Measurements from ENCODE around the gene CHURC1. TPM values are rescaled to one million over a fixed set of nuclear protein-coding genes. Genes with fewer than 3 reads are reported as not detected.
A peak's percentile ranks its signal among the peaks of the same experiment; 100 is the strongest.

CHURC1 gene
- total RNA-seq, 4 donors from 2014 or later = 50.9 to 93.8 (median 87.7) TPM

GRCh38 chr14:64970776-64971477, 56.7 kb downstream of the CHURC1 start:
- Histone ChIP-seq H3K4me1 (peaks cover 36% of the 10 kb centered on the region), H3K9me3 (no peaks in the 10 kb centered on the region), H3K4me3 (peak overlapping the region; percentile 81), H3K36me3 (no peaks in the 10 kb centered on the region), H3K27me3 (no peaks in the 10 kb centered on the region), H3K27ac (no peak overlapping the region)
- WGBS = 72% methylated on average over 8 of the region's 8 CpGs
- DNase-seq (ENCODE audit: low spot score in 2 of 2) = no peak
- TF ChIP-seq, protein P1, sequence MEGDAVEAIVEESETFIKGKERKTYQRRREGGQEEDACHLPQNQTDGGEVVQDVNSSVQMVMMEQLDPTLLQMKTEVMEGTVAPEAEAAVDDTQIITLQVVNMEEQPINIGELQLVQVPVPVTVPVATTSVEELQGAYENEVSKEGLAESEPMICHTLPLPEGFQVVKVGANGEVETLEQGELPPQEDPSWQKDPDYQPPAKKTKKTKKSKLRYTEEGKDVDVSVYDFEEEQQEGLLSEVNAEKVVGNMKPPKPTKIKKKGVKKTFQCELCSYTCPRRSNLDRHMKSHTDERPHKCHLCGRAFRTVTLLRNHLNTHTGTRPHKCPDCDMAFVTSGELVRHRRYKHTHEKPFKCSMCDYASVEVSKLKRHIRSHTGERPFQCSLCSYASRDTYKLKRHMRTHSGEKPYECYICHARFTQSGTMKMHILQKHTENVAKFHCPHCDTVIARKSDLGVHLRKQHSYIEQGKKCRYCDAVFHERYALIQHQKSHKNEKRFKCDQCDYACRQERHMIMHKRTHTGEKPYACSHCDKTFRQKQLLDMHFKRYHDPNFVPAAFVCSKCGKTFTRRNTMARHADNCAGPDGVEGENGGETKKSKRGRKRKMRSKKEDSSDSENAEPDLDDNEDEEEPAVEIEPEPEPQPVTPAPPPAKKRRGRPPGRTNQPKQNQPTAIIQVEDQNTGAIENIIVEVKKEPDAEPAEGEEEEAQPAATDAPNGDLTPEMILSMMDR (IDR thresholded peaks at IDR 0.05) = no peak
- TF ChIP-seq EP300 (IDR thresholded peaks at IDR 0.05) (no peak), POLR2A (IDR thresholded peaks at IDR 0.05) (no peak), POLR2AphosphoS5 (IDR thresholded peaks at IDR 0.05) (no peak)

- TF ChIP-seq EP300 (IDR thresholded peaks at IDR 0.05) (no peak), POLR2AphosphoS5 (IDR thresholded peaks at IDR 0.05) (no peak), POLR2A (IDR thresholded peaks at IDR 0.05) (no peak)
- TF ChIP-seq, protein P1 (IDR thresholded peaks at IDR 0.05) = no peak
- H3K4me3 ChIP-seq = peak overlapping the region; percentile 81
- WGBS = 15% methylated on average over 9 of the region's 31 CpGs
- H3K4me1 ChIP-seq = peaks cover 31% of the 10 kb centered on the region
- no peak for DNase-seq (ENCODE audit: low spot score in 2 of 2)
- H3K27ac ChIP-seq = no peak overlapping the region
- no peaks in the 10 kb centered on the region for H3K9me3 ChIP-seq
- H3K27me3 ChIP-seq = no peaks in the 10 kb centered on the region
- no peaks in the 10 kb centered on the region for H3K36me3 ChIP-seq
These were observed 57.3 kb downstream of the CHURC1 start for GRCh38 chr14:64971491-64971942.

- no peak within 1 kb of the TSS for H3K27ac ChIP-seq
- no peaks in the 10 kb centered on the region for H3K9me3 ChIP-seq
- H3K36me3 ChIP-seq = no peaks in the 10 kb centered on the region
- no peaks in the 10 kb centered on the region for H3K27me3 ChIP-seq
- peaks cover 25% of the 10 kb centered on the region for H3K4me1 ChIP-seq
- peak within 1 kb of the TSS; percentile 81 for H3K4me3 ChIP-seq
- WGBS = 2% methylated on average over 23 of the region's 96 CpGs
- TF ChIP-seq POLR2AphosphoS5 (IDR thresholded peaks at IDR 0.05) = no peak
- no peak for TF ChIP-seq POLR2A (IDR thresholded peaks at IDR 0.05)
- TF ChIP-seq, protein P1 (IDR thresholded peaks at IDR 0.05) = no peak
- TF ChIP-seq EP300 (IDR thresholded peaks at IDR 0.05) = no peak
- DNase-seq (ENCODE audit: low spot score in 2 of 2) = no peak
These were observed 57.9 kb downstream of the CHURC1 start, which contains the start of gene RAB15 for GRCh38 chr14:64971943-64972791. TSS of gene RAB15 (minus strand) at chr14:64972336. CDS start at chr14:64972076, 260 bp downstream.

- Histone ChIP-seq H3K4me3 (peak overlapping the region; percentile 81), H3K4me1 (peaks cover 21% of the 10 kb centered on the region), H3K9me3 (no peaks in the 10 kb centered on the region), H3K27me3 (no peaks in the 10 kb centered on the region), H3K27ac (no peak overlapping the region), H3K36me3 (no peaks in the 10 kb centered on the region)
- DNase-seq (ENCODE audit: low spot score in 2 of 2) = peak in 1 of 2 donors; percentile 41
- TF ChIP-seq, protein P1 (IDR thresholded peaks at IDR 0.05) = no peak
- TF ChIP-seq POLR2AphosphoS5 (IDR thresholded peaks at IDR 0.05) (no peak), POLR2A (IDR thresholded peaks at IDR 0.05) (no peak), EP300 (IDR thresholded peaks at IDR 0.05) (no peak)
- WGBS = 70% methylated on average over 8 of the region's 8 CpGs
These were observed 58.8 kb downstream of the CHURC1 start for GRCh38 chr14:64973026-64973442.

DNA sequence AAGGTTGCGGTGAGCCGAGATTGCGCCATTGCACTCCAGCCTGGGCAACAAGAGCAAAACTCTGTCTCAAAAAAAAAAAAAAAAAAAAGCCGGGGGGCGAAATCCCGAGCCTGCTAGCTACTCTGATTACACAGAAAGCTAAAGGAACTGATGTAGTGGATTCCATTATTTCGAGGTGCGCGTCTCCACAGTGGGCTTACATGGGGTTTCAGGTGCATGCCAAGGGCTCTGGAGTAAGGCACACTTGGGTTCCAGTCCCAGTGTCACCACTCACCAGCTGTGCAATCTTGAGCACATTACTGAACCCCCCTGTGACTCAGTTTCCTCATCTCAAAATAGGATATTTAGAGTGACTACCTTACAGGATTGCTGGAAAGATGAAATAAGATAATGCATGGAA, 59.6 kb downstream of the CHURC1 start:
- TF ChIP-seq EP300 (IDR thresholded peaks at IDR 0.05) = no peak
- WGBS = 95% methylated on average over 9 of the region's 9 CpGs

More for the DNA sequence above, 59.6 kb downstream of the CHURC1 start:
- Histone ChIP-seq H3K9me3 (no peaks in the 10 kb centered on the region), H3K4me1 (peaks cover 21% of the 10 kb centered on the region), H3K4me3 (no peak overlapping the region), H3K27me3 (no peaks in the 10 kb centered on the region), H3K36me3 (no peaks in the 10 kb centered on the region), H3K27ac (no peak overlapping the region)
- DNase-seq (ENCODE audit: low spot score in 2 of 2) = peak; percentile 17 to 54
